ENCODE results near the gene ICE2.

GRCh38 chr15:60510006-60510405 is 31.1 kb upstream of the ICE2 start:
- no peak for TF ChIP-seq SUZ12 (IDR thresholded peaks at IDR 0.05; ENCODE audit: extremely low read depth, insufficient read depth, insufficient read length)
- no peak for TF ChIP-seq ZNF274 (IDR thresholded peaks at IDR 0.05; ENCODE audit: low read depth, low read length)
- no peak for TF ChIP-seq YY1 (IDR thresholded peaks at IDR 0.05; ENCODE audit: insufficient read depth, insufficient read length)
